GM12872 (cell line): ENCODE results near the gene PRICKLE4.

Source experiments
- TF ChIP-seq, protein P1 (sequence below): IDR thresholded peaks from 3 replicates; pipeline ENCODE4 v1.5.1; 2011; ENCODE audit warnings: low read depth, mild to moderate bottlenecking, low read length, moderate library complexity; ENCODE audit not compliant: insufficient read depth

PRICKLE4 gene

DNA sequence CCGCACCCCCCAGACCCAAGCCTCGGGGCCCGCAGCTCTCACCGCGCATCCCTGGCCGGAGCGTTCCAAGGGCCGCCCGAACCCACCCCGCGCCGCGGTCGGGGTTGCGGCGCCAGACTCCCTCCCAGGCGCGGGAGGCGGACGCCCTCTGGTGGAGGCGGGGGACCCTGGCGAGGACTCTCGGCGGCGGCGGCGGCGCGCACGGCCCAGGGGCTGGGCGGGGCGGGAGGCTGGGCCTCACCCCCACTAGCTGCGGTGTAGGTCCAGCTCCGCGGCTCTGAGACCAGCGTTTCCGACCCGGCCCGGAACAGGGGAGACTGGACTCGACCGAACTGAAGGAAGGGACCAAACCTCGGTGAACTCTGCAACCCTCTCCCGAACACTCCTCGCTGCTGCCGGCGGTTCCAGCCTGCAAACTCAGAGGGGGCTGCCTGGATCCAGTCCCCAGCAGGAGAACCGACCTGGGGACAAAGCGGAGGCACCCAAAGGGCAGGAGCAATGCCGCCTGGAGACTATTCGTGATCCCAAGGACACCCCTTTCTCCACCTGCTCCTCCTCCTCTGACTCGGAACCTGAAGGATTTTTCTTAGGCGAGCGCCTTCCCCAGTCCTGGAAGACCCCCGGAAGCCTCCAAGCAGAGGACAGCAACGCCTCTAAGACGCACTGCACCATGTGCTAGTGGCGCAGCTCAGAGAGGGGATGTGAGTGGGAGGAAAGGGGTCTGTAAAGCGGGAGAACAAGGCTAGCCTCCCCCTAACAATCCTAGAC, 6.1 kb downstream of the PRICKLE4 start:
- TF ChIP-seq, protein P1, sequence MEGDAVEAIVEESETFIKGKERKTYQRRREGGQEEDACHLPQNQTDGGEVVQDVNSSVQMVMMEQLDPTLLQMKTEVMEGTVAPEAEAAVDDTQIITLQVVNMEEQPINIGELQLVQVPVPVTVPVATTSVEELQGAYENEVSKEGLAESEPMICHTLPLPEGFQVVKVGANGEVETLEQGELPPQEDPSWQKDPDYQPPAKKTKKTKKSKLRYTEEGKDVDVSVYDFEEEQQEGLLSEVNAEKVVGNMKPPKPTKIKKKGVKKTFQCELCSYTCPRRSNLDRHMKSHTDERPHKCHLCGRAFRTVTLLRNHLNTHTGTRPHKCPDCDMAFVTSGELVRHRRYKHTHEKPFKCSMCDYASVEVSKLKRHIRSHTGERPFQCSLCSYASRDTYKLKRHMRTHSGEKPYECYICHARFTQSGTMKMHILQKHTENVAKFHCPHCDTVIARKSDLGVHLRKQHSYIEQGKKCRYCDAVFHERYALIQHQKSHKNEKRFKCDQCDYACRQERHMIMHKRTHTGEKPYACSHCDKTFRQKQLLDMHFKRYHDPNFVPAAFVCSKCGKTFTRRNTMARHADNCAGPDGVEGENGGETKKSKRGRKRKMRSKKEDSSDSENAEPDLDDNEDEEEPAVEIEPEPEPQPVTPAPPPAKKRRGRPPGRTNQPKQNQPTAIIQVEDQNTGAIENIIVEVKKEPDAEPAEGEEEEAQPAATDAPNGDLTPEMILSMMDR, result peak; percentile 67

DNA sequence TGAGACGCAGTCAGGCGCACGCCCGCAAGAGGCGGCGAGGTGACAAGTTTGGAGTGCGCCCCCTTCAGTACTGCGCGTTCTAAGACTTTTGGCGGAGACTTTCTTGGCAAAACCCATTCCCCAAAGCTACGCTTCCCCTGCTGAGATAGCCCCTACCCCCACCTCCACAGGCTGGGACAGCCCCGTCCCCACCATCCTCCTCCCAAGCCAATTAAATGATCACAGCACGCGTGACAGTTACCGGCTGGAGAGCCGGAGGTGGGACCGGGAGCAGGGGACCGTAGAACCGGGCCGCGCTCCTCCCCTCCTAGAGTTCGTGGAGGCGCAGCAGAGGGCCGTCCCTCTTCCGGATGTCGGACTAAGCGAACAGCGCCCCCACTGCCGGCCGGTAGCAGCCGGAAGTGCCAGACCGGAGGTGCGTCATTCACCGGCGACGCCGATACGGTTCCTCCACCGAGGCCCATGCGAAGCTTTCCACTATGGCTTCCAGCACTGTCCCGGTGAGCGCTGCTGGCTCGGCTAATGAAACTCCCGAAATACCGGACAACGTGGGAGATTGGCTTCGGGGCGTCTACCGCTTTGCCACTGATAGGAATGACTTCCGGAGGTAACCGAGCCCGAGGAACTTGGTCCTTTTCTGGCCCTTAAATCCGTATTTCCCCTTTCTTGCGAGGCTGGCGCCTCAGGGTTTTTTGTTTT, 6.8 kb downstream of the PRICKLE4 start, which contains the start of gene TOMM6:
TSS of gene TOMM6 (plus strand) at position 476 of the 699 bp plus-strand sequence. CDS start at position 480, 4 bp downstream.
- TF ChIP-seq, protein P1, result peak; percentile 84

GRCh38 chr6:41789390-41789724, 8.8 kb downstream of the PRICKLE4 start:
- TF ChIP-seq, protein P1, result no peak

DNA sequence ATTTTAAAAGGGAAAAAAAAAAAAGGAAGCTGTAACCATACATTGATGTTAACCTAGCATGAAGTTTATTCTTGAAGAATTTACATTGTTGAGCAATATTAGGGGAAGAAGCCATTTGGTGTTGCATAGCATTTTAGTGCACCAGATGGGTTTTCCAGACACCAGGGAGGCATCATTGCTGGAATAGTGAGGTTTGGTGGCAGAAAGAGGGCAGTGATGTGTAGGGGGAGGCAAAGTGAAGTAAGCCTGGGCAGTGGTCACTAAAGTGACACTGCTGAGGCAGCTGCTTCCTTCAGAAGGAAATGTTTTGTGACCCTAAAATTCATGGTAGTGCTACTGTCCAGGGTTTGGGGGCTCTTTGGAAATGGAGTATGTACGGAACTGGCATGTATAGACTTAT, 9.5 kb downstream of the PRICKLE4 start:
- TF ChIP-seq, protein P1, result no peak

DNA sequence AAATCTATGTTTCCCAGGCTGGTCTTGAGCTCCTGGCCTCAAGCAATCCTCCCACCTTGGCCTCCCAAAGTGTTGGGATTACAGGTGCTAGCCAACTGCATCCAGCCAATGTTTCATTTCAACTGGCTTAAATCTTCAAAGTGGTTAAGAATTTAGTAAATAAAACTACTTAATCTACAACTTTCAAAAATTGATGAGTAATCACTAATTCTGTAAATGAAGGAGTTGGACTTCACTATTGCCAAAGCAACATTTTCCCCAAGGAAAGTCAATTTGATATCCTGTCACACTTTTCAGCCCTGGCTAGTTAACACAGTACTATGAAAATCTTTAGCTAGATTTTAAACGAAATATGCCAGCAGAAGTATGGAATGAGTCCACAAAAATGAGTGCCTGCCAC, 10.7 kb downstream of the PRICKLE4 start:
- TF ChIP-seq, protein P1, result no peak

- TF ChIP-seq, protein P1, result no peak
These were observed 11.4 kb downstream of the PRICKLE4 start for GRCh38 chr6:41791984-41792383.

DNA sequence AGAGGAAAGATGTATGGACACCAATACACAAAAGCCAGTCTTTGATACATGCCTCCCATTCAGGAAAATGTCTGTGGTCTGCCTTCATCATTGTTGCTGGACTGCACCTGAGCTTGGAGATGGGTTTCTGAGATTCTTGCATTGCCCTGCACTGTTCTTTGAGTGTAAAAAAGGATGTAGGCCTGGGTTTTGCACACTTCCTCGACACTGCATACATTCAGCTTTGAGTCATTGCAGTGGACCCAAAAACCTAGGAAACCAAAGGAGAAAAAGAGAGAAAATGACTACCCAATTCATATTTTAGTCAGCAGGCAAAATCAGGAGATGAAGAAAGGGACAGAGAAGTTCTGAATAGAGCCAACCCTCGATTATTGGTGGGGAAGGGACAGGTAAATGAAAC, 15.9 kb downstream of the PRICKLE4 start:
- TF ChIP-seq, protein P1, result no peak
